Activated T-helper 17 cell treated with anti-CD3 and anti-CD28 coated beads, Interleukin-2, amount 50 U/mL, for 72 hours (primary cell): ENCODE data around the gene KIRREL3. TPM values are rescaled to one million over a fixed set of nuclear protein-coding genes. Genes with fewer than 3 reads are reported as not detected.

Experiments used
- ATAC-seq: fragments of 150-1000 bp; cut with Tn5 transposase; replicated peaks from 2 replicates; pipeline ENCODE4 v1.10.0; 2021; ENCODE audit warnings: mild to moderate bottlenecking, moderate library complexity
- H3K27ac Mint-ChIP-seq: one replicate; pipeline ENCODE4 v1.8.0; 2022; ENCODE audit warnings: mixed read lengths
- H3K27me3 Mint-ChIP-seq: one replicate; pipeline ENCODE4 v1.8.0; 2022; ENCODE audit warnings: mixed read lengths
- H3K36me3 Mint-ChIP-seq: one replicate; pipeline ENCODE4 v1.8.0; 2022; ENCODE audit warnings: low read depth, mild to moderate bottlenecking, mixed read lengths
- H3K4me1 Mint-ChIP-seq: one replicate; pipeline ENCODE4 v1.8.0; 2022; ENCODE audit warnings: mixed read lengths
- H3K4me3 Mint-ChIP-seq: one replicate; pipeline ENCODE4 v1.8.0; 2022; ENCODE audit warnings: mild to moderate bottlenecking, mixed read lengths
- H3K9me3 Mint-ChIP-seq: one replicate; pipeline ENCODE4 v1.8.0; 2022; ENCODE audit warnings: mixed read lengths
- total RNA-seq, 2 donors: library from RNA; stranded (reverse); gene quantifications; one replicate each; pipeline ENCODE4 v1.2.3, GENCODE V29; 2022

Gene KIRREL3
- total RNA-seq, 2 donors from 2014 or later = not detected

- no peak for ATAC-seq
- Mint-ChIP-seq H3K9me3 (no peaks in the 10 kb centered on the region), H3K27me3 (peaks cover 37% of the 10 kb centered on the region), H3K27ac (no peak overlapping the region), H3K4me3 (no peak overlapping the region), H3K36me3 (no peaks in the 10 kb centered on the region), H3K4me1 (no peaks in the 10 kb centered on the region)
Observed at GRCh38 chr11:126506789-126507188, 493.8 kb downstream of the KIRREL3 start.

DNA sequence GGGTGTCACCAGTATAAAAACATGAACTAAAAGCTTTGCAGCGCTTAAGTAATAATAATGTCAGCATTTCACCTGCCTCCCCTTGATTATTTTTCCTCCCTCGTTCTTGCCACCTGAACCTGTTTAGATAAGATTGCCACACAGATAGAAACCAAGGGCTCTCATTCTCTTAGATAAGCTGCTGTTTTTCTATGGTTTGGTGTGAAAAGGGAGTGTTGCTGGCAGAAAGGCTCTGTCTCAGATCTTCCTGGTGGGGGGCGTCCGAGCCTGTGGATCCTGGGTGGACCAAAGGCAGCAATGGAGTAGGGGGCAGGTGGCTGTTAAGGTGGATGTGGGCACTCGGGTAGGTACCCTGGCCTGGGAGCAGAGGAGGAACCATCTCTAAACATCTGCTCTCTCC lies 497.6 kb downstream of the KIRREL3 start:
- H3K4me3 Mint-ChIP-seq = no peak overlapping the region
- H3K4me1 Mint-ChIP-seq = no peaks in the 10 kb centered on the region
- no peak overlapping the region for H3K27ac Mint-ChIP-seq
- no peaks in the 10 kb centered on the region for H3K36me3 Mint-ChIP-seq
- peaks cover 38% of the 10 kb centered on the region for H3K27me3 Mint-ChIP-seq
- H3K9me3 Mint-ChIP-seq = no peaks in the 10 kb centered on the region
- no peak for ATAC-seq

DNA sequence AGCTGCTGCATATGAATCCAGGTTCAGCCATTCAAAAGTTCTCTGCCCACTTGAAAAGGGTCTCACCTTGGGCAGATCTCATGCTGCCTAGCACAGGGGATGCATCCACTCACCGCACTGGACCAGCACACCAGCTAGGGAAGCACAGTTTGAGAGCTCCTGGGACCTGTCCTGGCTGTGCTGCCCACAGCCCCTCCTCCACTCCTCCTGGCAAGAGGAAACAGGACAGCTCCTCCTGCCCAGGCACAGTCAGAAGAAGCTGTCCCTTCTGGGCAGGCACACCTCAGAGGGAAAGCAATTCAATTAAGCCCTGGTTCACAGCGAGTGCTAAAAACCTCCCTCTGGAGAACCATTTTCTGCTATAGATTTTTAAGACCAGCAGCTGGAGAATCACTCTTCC lies 498.4 kb downstream of the KIRREL3 start:
- H3K27ac Mint-ChIP-seq = no peak overlapping the region
- no peaks in the 10 kb centered on the region for H3K9me3 Mint-ChIP-seq
- no peaks in the 10 kb centered on the region for H3K36me3 Mint-ChIP-seq
- no peaks in the 10 kb centered on the region for H3K4me1 Mint-ChIP-seq
- peaks cover 38% of the 10 kb centered on the region for H3K27me3 Mint-ChIP-seq
- no peak for ATAC-seq
- H3K4me3 Mint-ChIP-seq = no peak overlapping the region

GRCh38 chr11:126501641-126502040 lies 498.9 kb downstream of the KIRREL3 start:
- Mint-ChIP-seq H3K4me3 (no peak overlapping the region), H3K4me1 (no peaks in the 10 kb centered on the region), H3K36me3 (no peaks in the 10 kb centered on the region), H3K27me3 (peaks cover 43% of the 10 kb centered on the region), H3K9me3 (no peaks in the 10 kb centered on the region), H3K27ac (no peak overlapping the region)
- ATAC-seq = no peak

DNA sequence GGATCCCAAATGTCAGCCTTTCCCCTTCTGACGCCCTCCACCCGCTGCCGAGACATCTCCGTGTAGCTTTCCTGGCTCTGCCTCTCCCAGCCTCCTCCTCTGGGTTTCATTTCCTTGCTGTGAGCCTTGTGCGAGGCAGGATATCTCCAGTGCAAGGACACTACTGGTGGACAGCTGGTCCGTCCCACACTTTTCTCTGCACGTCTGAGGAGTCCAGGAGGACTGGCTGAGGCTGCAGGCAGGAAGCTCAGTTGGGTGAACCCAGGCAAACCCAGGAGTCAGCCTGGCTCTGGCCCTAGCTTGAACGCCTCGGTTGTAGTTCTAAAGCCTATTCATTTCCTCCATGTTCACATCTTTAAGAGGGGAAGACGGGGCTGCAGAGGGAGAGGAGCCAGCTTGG lies 499.6 kb downstream of the KIRREL3 start:
- no peaks in the 10 kb centered on the region for H3K4me1 Mint-ChIP-seq
- no peak overlapping the region for H3K27ac Mint-ChIP-seq
- no peaks in the 10 kb centered on the region for H3K36me3 Mint-ChIP-seq
- H3K9me3 Mint-ChIP-seq = no peaks in the 10 kb centered on the region
- H3K4me3 Mint-ChIP-seq = no peak overlapping the region
- peaks cover 43% of the 10 kb centered on the region for H3K27me3 Mint-ChIP-seq
- ATAC-seq = no peak

GRCh38 chr11:126499131-126499752 lies 501.3 kb downstream of the KIRREL3 start:
- Mint-ChIP-seq H3K27me3 (peaks cover 39% of the 10 kb centered on the region), H3K9me3 (no peaks in the 10 kb centered on the region), H3K4me1 (no peaks in the 10 kb centered on the region), H3K4me3 (no peak overlapping the region), H3K36me3 (no peaks in the 10 kb centered on the region), H3K27ac (no peak overlapping the region)
- no peak for ATAC-seq

DNA sequence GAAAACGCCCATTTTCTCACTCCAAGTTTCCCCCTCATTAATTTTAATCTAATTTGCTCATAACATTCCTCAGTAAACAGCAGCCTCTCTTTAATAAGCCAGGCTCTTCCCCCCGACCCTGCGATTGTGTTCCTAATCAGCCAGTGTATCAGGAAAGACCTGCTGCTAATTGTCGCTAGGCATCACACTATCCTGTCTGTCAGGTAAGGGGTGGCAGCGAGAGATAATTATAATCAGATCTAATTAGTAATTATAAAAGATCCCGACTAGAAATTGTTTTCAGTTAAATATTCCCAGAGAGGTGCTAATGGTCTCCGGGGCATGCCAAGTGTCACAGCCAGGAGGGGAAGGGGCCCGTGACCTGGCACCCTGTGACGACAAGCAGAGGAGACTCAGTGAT lies 502.3 kb downstream of the KIRREL3 start:
- H3K4me3 Mint-ChIP-seq = no peak overlapping the region
- H3K9me3 Mint-ChIP-seq = no peaks in the 10 kb centered on the region
- no peak for ATAC-seq
- peaks cover 31% of the 10 kb centered on the region for H3K27me3 Mint-ChIP-seq
- no peak overlapping the region for H3K27ac Mint-ChIP-seq
- H3K4me1 Mint-ChIP-seq = no peaks in the 10 kb centered on the region
- no peaks in the 10 kb centered on the region for H3K36me3 Mint-ChIP-seq

DNA sequence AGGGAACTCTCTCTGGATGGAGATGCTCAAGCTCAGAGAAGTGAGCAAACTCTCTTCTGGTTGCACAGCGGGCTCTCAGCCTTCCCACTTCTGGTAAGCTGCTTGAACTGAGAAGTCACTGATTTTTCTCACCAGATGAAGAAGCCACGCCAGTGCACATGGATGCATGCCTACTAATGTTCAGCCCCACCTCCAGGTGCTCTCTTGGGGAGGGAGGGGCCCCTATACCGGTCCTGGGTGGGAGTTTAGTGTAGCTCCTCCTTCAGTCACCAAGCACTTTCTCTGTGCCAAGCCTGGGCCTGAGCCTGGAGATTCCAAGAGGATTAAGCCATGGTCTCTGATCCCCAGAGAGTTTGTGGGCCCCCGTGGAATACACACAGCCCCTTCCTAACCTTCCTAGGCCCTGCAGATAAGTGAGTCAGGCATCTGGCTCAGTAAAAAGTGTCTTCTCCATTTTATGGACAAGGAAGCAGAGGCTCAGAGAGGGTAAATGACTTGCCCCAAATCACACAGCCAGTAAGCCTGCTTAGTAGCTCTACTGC lies 502.9 kb downstream of the KIRREL3 start:
- Mint-ChIP-seq H3K4me1 (no peaks in the 10 kb centered on the region), H3K36me3 (no peaks in the 10 kb centered on the region), H3K27me3 (peaks cover 26% of the 10 kb centered on the region), H3K9me3 (no peaks in the 10 kb centered on the region), H3K27ac (no peak overlapping the region), H3K4me3 (no peak overlapping the region)
- ATAC-seq = no peak

DNA sequence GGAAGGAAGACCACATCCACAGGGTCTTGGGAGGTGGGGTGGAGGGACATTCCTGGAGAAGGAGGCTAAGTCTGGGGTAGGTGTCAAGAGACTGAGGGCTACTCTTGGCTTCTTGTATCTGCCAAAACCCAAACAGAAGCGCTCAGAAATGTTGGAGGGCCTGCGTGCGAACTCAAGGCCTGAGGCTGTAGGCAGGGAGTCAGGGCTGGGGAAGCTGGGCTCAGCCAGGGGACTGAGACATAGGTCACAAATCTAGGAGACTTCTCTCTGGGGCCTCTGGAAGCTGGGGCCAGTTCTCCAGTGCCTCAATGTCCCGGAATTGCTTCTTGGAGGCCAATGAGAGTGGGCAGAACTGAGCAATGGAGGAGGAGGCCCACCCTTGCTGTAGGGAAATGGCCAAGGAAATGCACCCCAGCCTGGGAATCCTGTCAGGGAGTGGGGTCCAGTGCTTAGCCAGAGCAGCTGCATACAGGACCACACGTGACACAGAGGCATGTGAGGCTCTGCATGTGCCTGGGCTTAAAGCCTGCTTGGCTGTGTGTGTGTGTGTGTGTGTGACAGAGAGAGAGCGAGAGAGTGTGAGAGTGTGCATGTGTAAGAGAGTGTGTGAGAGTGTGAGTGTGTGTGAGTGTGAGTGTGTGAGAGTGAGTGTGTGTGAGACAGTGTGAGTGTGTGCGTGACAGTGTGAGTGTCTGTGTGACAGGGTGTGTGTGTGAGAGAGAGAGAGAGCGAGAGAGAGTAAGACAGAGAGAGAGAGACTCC lies 503.8 kb downstream of the KIRREL3 start:
- Mint-ChIP-seq H3K4me3 (no peak overlapping the region), H3K4me1 (no peaks in the 10 kb centered on the region), H3K9me3 (no peaks in the 10 kb centered on the region), H3K36me3 (no peaks in the 10 kb centered on the region), H3K27ac (no peak overlapping the region), H3K27me3 (peaks cover 18% of the 10 kb centered on the region)
- ATAC-seq = no peak

DNA sequence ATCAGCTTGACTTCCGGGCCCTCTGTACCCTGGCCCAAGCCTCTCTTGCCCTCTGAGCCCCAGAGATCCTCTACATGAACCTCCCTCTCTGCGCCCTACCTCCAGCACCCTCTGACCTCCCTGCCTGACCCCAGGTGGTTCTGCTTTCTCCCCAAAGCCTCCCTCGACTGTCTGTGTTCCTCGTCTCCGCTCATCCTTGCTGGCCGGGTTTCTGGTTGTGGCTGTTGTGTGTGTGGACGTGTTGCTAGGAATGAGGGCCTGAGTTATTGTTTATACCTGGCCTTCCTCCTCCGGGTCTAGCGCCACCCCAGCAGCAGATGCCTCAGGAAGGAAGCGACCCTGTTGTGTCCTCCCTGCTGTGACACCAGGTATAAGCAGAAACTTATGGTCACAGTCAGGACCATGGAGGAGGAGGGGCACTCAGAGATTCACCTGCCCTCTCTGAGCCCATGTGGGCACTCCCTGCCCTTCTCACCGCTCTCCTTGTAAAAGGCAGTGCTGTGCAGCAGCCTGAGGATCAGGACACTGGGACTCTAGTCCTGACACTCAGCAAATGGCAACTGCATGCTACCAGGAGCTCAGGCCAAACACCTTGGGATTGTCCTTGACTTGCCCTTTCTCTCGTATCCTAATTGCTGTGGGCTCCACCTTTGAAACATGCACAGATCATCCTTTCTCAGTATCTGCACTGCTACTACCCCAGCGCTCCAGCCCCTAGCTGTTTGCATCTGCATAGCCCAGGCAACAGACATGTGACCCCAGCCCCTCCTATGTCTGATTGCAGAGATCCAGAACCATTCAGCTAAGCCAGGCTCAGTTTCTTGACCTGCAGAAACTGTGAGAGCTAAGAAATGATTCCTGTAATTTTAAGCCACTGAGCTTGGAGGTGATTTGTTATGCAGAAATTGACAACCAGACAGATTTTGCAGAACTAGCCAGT lies 505.0 kb downstream of the KIRREL3 start:
- Mint-ChIP-seq H3K27me3 (peaks cover 14% of the 10 kb centered on the region), H3K4me3 (no peak overlapping the region), H3K27ac (no peak overlapping the region), H3K4me1 (no peaks in the 10 kb centered on the region), H3K36me3 (no peaks in the 10 kb centered on the region), H3K9me3 (no peaks in the 10 kb centered on the region)
- no peak for ATAC-seq

- ATAC-seq = no peak
- Mint-ChIP-seq H3K4me1 (no peaks in the 10 kb centered on the region), H3K27ac (no peak overlapping the region)
Observed at GRCh38 chr11:126494831-126495230, 505.7 kb downstream of the KIRREL3 start.

DNA sequence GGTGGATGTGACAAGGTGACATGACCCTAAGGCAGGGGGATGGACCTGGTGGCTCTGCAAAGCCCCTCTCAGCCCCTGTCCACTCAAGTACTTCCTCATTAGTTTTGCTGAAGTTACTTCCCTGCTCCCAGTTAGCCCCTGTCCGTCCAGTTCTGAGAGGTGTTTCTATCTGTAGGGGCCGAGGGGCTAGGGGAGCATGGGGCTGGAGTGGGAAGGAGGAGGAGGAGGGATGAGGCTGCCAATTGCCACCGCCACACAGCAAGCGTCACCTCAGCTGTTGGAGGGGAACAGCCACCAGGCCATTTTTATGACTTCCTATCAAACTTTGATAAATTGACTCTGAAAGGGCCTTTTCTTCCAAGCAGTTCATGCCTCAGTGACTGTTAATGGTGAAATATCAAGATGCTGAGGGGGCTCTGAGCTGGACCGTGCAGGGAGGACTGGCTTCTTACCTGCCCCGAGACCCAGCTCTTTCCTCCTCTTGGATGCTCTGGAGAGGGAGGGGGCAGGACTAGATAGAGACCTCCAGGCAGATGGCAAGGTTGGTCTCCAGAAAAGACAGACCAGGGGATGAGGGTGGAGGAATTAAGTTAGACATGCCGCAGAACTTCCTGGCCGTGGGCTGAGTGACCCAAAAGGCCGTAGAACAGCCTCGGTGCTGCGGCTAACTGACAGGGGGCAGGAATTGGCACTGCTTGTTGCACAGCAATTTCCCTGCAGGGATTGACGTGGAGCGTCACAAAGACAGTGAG lies 508.1 kb downstream of the KIRREL3 start:
- Mint-ChIP-seq H3K4me3 (no peak overlapping the region), H3K27me3 (peaks cover 5% of the 10 kb centered on the region), H3K4me1 (no peaks in the 10 kb centered on the region), H3K36me3 (no peaks in the 10 kb centered on the region), H3K27ac (no peak overlapping the region), H3K9me3 (no peaks in the 10 kb centered on the region)
- ATAC-seq = no peak

More at GRCh38 chr11:126494831-126495230, 505.7 kb downstream of the KIRREL3 start:
- Mint-ChIP-seq H3K36me3 (no peaks in the 10 kb centered on the region), H3K27me3 (peaks cover 12% of the 10 kb centered on the region), H3K9me3 (no peaks in the 10 kb centered on the region), H3K4me3 (no peak overlapping the region)

DNA sequence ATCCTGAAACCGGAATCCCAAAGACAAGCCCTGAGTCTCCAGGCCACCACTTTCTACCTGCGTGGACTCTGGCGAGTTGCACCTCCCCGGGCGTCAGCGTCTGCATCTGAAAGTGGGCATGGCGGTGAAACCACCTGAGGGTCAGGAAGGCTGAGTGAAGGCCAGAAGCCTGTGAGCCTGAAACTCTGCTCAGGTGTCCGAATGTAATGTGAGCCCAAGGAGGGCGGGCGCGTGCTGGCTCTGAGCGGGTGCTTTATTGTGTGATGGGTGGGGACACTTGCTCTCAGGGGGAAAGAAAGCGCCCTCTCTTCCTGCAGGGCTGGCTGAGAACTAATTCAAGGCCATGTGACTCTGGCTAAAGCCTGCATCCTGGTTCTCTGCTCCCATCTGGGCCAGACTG lies 509.5 kb downstream of the KIRREL3 start:
- Mint-ChIP-seq H3K9me3 (no peaks in the 10 kb centered on the region), H3K36me3 (no peaks in the 10 kb centered on the region), H3K27ac (no peak overlapping the region), H3K4me1 (no peaks in the 10 kb centered on the region), H3K27me3 (no peaks in the 10 kb centered on the region), H3K4me3 (no peak overlapping the region)
- ATAC-seq = no peak
